Prostate gland (tissue), 2 donors: ENCODE results near the gene ABHD16A.

Source experiments
- POLR2A ChIP-seq: fragments of 450-650 bp; IDR thresholded peaks from one replicate; pipeline ENCODE4 v1.6.1; 2016; ENCODE audit warnings: antibody characterized with exemption, mild to moderate bottlenecking
- POLR2AphosphoS5 ChIP-seq: sonication (generic); formaldehyde crosslinking; IDR thresholded peaks from one replicate; pipeline ENCODE4 v1.6.1; 2017; ENCODE audit warnings: antibody characterized with exemption
- TF ChIP-seq, protein P1 (sequence below), 4 experiments: fragments of 200-600 bp in 2 of 4; fragments of 450-650 bp in 2 of 4; sonication (generic) in 2 of 4; IDR thresholded peaks; 1 replicate in 3 of 4; 2 replicates in 1 of 4; pipeline ENCODE4 v1.5.1; 2016 to 2019; ENCODE audit warnings: antibody characterized with exemption in 4 of 4, mild to moderate bottlenecking in 2 of 4, moderate library complexity in 2 of 4

GRCh38 chr6:31718265-31718664 is 15.1 kb upstream of the ABHD16A start:
- TF ChIP-seq, protein P1, sequence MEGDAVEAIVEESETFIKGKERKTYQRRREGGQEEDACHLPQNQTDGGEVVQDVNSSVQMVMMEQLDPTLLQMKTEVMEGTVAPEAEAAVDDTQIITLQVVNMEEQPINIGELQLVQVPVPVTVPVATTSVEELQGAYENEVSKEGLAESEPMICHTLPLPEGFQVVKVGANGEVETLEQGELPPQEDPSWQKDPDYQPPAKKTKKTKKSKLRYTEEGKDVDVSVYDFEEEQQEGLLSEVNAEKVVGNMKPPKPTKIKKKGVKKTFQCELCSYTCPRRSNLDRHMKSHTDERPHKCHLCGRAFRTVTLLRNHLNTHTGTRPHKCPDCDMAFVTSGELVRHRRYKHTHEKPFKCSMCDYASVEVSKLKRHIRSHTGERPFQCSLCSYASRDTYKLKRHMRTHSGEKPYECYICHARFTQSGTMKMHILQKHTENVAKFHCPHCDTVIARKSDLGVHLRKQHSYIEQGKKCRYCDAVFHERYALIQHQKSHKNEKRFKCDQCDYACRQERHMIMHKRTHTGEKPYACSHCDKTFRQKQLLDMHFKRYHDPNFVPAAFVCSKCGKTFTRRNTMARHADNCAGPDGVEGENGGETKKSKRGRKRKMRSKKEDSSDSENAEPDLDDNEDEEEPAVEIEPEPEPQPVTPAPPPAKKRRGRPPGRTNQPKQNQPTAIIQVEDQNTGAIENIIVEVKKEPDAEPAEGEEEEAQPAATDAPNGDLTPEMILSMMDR (IDR thresholded peaks at IDR 0.05) = no peak
- TF ChIP-seq POLR2A = no peak
- TF ChIP-seq POLR2AphosphoS5 = peak; percentile 94
